A549 (cell line): Measurements from ENCODE around the gene KCNJ11.

Source experiments
- CEBPB ChIP-seq, 2 experiments: fragments of >200 bp in 1 of 2; sonication (Bioruptor Twin) in 1 of 2; formaldehyde crosslinking in 1 of 2; IDR thresholded peaks; 2 replicates each; pipeline ENCODE4 v1.6.1; 2012 to 2016
- TF ChIP-seq, protein P1 (sequence below): fragments of >200 bp; sonication (Bioruptor Twin); formaldehyde crosslinking; IDR thresholded peaks from 3 replicates; pipeline ENCODE4 v1.5.1; 2016

DNA sequence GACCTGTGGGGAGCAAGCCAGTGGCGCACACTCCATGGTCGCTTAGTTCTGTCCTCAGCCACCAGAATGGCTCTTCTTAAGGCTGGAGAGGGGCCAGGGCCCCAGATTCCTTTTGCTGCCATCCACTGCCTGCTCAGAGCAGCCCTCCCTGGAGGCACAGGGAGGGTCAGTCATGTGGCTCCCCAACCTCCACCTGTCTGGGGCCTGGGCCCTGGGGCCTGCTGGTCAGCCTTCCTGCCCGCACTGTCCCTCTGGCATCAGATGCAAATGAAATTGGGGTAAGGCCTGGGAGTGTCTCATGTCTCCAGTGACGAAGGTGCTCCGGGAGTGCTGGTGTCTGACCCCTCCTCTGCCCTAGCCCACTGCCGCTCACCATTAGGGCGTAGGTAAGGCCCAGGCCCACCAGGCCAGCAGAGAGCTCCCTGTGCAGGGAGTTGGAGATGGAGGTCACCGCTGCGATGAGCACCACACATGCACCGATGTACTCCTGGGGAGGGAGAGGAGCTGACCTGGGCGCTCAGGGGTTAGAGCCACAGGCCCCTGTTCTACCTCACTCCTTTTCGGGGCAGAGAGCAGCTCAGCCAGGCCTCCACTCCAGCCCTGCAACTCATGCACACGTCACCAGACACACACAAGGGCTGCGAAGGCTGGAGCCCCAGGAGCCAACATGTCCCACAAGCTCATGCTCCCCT lies 9.0 kb upstream of the KCNJ11 start:
- no peak for TF ChIP-seq CEBPB (IDR thresholded peaks at IDR 0.05)
- TF ChIP-seq, protein P1, sequence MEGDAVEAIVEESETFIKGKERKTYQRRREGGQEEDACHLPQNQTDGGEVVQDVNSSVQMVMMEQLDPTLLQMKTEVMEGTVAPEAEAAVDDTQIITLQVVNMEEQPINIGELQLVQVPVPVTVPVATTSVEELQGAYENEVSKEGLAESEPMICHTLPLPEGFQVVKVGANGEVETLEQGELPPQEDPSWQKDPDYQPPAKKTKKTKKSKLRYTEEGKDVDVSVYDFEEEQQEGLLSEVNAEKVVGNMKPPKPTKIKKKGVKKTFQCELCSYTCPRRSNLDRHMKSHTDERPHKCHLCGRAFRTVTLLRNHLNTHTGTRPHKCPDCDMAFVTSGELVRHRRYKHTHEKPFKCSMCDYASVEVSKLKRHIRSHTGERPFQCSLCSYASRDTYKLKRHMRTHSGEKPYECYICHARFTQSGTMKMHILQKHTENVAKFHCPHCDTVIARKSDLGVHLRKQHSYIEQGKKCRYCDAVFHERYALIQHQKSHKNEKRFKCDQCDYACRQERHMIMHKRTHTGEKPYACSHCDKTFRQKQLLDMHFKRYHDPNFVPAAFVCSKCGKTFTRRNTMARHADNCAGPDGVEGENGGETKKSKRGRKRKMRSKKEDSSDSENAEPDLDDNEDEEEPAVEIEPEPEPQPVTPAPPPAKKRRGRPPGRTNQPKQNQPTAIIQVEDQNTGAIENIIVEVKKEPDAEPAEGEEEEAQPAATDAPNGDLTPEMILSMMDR: no peak
